Measurements from ENCODE around the gene EXOC3L1.

The EXOC3L1 gene

DNA sequence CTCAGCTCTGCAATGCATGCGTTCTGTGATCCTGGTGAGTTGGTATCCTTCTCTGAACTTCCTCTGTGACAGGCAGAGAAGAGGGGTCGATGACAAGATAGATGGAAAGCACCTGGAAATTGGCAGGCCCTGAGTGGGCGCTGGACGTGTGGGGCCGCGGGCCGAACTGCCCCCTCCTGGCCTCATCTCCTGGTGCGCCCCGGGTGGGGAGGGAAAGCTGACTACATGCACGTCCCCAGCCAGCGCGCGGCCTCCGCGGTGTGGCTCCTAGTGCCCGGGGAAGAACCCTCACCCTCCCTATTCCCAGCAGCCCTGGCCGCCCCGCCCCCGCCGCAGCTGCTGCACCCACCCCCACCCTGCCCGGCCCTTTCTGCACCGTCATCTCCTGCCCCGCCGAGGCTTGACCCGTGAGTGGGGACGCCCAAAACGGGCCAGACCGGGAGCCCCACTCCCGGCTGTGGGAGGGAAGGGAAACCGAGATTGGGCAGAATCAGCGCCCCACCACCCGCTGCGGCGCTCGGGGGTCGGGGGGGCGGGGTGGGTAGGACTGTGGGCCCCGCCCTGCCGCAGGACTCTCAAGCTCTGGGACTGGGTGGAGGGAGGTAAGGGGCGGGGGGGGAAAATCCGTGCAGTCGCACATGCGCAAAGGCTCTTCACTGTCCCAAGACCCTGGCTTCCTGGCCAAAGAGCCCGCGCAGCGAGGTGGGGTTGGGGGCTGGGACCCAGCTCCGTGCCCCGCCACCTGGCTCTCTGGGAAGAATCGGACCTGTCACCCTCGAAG lies 19.6 kb downstream of the EXOC3L1 start, which contains the start of gene NOL3:
NOL3 (plus strand) TSS at position 371 of the 781 bp plus-strand sequence.
- H3K27ac ChIP-seq: no peak within 1 kb of the TSS
- no peak for TF ChIP-seq CTCF (conservative IDR thresholded peaks at IDR 0.05)

GRCh38 chr16:67169642-67170167 lies 20.2 kb downstream of the EXOC3L1 start:
- TF ChIP-seq CTCF (conservative IDR thresholded peaks at IDR 0.05): no peak

GRCh38 chr16:67169011-67169451 lies 20.9 kb downstream of the EXOC3L1 start:
- no peak for TF ChIP-seq CTCF (conservative IDR thresholded peaks at IDR 0.05)
- H3K27ac ChIP-seq: no peak overlapping the region

More at GRCh38 chr16:67169642-67170167, 20.2 kb downstream of the EXOC3L1 start:
- no peak overlapping the region for H3K27ac ChIP-seq

DNA sequence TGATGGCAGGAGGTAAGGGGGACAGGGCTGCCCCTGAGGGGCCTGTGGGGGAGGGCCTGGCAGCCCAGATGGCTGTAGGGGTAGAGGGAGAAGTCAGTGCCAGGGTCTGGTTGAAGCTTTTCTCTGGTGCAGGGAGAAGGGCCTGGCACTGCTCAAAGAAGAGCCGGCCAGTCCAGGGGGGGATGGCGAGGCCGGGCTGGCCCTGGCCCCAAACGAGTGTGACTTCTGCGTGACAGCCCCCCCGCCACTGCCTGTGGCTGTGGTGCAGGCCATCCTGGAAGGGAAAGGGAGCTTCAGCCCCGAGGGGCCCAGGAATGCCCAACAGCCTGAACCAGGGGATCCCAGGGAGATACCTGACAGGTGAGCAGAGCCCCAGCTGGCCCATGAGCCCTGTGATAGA lies 22.3 kb downstream of the EXOC3L1 start:
- no peak for TF ChIP-seq CTCF (conservative IDR thresholded peaks at IDR 0.05)

GRCh38 chr16:67166598-67167168 lies 23.3 kb downstream of the EXOC3L1 start:
- H3K27ac ChIP-seq: no peak overlapping the region
- TF ChIP-seq CTCF (conservative IDR thresholded peaks at IDR 0.05): no peak

More for the DNA sequence above, 22.3 kb downstream of the EXOC3L1 start:
- no peak overlapping the region for H3K27ac ChIP-seq

GRCh38 chr16:67166110-67166547 lies 23.8 kb downstream of the EXOC3L1 start:
- no peak overlapping the region for H3K27ac ChIP-seq
- no peak for TF ChIP-seq CTCF (conservative IDR thresholded peaks at IDR 0.05)
